ENCODE data around the gene OPHN1.
"Not testable (repeated sequence)": the region's sequence is repeated elsewhere in the genome, so short reads cannot be mapped to it uniquely, and the experiment has no call there.

OPHN1 gene

DNA sequence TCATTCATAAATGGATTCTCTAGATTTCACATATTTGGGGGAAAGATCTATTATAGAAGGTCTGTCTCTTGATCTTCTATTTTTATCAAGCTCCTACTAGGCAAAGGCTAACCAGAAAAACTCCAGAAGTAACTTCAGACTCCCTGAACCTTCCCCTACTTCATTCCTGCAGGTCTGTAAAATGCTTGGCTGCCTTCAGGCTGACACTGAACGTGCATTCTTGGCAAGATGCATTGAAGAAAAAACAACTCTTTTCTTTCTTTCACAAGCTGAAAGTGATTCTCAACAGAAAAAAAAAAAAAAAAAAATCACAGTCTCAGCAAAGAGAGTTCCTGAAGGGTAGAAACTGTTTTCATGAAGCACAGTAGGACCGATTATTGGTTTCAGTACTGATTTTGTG is 12.7 kb downstream of the OPHN1 start:
- DNase-seq: no peak

GRCh38 chrX:68419975-68420374 is 13.3 kb downstream of the OPHN1 start:
- no peak for DNase-seq

DNA sequence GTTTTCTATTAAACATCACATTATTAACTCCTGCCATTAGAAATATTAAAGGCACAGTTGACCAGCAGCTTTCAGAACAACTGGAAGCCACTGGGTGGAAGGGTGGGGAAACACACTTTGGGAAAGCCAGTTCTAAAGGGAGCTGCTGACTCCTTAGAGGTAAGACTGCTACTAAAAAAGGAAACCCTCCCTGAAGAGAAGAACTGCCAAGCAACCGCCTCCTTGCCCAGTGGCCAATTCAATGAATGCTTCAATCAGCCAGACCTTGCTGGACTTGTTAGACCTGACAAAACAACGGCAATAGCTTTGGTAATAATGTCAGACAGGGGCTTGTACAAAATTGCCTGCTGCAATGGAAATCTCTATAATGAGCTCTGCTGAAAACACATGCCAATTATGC is 15.6 kb downstream of the OPHN1 start:
- no peak for DNase-seq

DNA sequence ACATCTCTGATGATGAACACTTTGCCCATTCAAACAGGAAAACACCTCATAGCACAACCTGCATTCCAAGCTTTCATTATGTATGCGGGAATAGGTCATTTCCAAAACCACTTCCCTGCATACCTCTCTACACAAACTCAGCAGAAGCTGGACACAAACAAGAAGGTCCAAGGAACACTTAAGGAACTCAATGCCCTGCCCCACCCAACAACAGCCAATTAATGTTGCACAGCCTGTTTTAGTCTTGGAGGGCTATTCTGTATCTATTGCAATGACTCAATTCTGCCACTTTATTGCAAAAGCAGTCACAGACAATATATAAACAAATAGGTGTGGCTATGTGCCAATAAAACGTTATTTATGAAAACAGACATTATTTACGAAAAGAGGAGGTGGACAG is 16.7 kb downstream of the OPHN1 start:
- DNase-seq: no peak

DNA sequence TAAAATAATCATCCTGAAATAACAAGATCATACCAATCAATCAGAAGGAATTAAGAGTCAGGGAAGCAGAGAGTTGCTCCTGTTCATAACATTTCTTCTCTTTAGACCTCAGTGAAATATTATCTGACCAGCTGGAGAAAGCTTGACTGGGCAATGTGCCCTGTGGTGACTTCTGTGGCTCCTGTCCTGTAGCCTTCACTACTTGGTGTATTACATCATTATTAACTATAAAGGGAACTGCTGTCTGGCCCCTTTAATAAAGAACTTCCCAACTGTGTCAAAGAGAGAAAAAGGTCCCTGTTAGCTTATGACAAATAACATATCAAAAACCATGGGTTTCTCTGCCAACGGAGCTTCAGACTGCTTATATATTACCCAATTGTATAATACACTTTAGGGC is 18.0 kb downstream of the OPHN1 start:
- no peak for DNase-seq

DNA sequence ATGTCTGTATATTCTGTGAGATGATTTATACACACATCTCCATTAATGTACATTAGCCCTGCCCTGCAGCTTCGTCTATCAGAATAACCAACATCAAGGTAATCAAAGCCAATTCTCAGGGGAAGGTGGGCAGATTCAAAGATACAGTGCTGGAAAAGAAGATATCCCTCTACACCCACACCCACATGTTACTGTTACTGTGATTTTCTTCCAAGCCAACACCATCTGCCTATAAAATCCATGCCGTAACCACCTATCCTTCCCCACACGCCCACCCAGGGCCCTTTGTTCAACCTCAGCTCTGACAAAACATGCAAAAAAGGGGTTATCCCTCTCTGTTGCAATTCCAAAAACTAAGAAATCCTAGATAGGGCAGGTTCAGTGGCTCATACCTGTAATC is 20.0 kb downstream of the OPHN1 start:
- no peak for DNase-seq

DNA sequence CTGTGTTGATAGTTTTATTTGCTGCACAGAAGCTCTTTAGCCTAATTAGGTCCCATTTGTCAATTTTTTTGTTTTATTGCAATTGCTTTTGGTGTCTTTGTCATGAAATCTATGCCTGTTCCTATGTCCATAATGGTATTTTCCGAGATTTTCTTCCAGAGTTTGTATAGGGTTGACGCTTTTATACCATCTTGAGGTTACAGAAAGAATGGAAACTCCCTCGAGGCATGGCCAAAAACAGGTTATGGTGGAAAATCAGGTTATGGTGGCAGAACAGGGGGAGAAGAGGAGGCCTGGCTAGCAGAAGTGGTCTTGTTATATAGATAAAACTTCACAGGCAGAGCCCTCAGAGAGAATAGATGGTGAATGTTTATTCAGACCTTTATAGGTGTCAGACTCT is 21.6 kb downstream of the OPHN1 start:
- no peak for DNase-seq

DNA sequence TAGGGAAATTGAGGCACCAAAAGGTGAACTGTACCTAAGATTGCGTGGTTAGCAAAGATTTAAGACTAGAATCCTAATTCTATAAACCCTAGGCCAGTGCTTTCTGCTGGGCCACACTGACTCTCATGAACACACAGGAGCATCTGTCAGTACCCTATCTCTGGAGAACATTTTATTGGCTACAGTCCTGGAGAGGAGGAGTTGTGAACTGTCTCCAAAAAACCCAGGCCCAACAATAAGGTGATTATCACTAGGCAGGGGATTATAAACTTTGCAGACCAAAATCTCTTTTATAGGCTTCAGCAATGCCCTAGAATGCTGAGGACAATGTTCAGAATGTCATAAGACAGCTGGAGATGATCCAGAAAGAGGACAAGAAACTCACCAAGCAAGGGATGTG is 24.1 kb downstream of the OPHN1 start:
- DNase-seq: no peak

DNA sequence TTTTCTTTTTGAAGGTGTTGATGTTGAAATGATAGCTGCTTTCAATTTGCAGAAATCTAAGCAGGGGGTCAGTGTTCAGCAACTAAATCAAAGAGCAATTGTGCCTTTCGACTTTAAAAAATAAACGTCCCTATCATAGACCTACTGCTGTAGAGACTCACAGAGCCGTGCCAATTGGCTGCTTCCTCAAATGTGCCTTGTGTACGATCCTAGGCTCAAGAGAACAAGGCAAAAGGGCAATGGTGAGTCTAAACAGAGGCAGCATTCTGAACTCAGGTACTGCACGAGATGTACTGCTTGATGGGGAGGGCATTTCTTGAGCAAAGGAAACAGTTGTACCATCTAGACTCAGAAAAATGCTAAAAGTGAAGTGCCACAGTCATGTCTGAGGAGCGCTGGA is 29.8 kb downstream of the OPHN1 start:
- DNase-seq: no peak

DNA sequence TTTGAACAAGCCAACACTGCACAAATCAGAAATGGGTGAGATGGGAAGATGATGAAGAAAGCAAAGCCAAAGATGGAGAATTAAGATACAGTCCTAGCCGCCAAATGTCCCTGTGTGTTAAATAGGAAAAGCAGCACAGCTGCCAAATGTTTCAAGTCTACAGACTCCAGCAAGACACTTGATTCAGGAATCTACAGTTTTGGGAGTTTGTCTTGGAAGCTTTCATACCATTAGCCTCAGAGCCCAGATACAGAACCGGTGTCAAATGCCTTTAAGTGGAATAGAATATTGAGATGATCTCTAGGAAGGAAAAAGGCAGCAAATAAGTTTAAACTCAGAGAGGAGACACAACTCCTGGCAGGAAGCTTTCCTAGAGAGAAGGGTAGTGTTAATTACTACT is 30.3 kb downstream of the OPHN1 start:
- DNase-seq: no peak

DNA sequence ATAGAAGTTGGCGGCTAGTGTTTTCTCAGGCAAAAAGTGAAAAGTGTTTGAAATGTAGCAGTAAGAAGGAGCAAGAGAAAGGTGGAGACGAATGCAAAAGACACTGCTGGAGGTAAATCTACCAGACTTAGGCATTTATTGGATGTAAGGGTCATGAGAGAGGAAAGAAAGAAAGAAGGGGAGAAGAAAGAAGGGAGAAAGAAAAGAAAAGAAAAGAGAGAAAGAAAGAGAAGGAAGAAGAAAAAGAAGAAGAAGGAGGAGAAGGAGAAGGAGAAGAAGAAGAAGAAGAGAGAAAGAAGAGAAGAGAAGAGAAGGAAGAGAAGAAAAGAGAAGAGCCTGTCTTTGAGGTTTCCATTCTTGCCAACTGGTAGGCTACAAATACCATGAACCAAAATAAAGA is 31.2 kb downstream of the OPHN1 start:
- no peak for DNase-seq

GRCh38 chrX:68398291-68398690 is 35.0 kb downstream of the OPHN1 start:
- no peak for DNase-seq

GRCh38 chrX:68396953-68397352 is 36.3 kb downstream of the OPHN1 start:
- DNase-seq: no peak

- not testable (repeated sequence) for DNase-seq
Measured at GRCh38 chrX:68389419-68389960, 43.8 kb downstream of the OPHN1 start.

DNA sequence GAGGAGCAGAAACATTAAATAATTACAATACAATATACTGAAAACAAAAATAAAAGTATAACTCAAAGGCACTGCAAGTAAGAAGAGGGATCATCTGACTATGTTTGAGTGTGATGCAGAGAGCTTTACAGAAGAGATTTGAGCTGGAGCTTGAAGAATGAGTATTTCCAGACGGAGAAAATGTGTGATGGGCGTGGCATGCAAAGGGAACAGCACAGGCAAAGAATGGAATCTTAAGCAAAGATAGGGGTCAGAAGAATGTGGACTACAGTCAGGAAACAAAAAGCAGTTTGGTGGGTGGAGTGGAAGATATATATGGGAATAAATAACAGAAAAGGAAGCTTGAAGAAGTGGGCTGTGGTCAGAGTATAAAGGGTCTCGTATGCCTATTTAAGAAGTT is 45.5 kb downstream of the OPHN1 start:
- DNase-seq: no peak

DNA sequence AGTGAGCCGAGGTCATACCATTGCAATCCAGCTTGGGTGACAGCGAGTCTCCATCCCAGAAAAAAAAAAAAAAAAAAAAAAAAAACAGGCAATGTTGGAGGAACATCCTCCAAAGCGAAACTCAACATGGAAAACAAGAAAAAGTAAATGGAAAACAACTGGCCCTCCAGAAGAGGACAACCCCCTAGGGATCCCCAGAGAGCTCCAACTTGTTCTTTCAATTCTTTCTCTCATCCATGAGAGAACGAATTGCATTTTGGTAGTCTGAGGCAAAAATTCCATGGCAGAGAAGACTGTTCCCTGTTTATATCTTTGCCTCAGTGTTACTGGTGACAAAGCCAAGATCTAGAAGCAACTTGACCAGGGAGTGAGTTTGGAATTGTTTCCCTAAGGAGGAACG is 49.8 kb downstream of the OPHN1 start:
- no peak for DNase-seq

- not testable (repeated sequence) for DNase-seq
Measured at GRCh38 chrX:68377579-68377978, 55.7 kb downstream of the OPHN1 start.

DNA sequence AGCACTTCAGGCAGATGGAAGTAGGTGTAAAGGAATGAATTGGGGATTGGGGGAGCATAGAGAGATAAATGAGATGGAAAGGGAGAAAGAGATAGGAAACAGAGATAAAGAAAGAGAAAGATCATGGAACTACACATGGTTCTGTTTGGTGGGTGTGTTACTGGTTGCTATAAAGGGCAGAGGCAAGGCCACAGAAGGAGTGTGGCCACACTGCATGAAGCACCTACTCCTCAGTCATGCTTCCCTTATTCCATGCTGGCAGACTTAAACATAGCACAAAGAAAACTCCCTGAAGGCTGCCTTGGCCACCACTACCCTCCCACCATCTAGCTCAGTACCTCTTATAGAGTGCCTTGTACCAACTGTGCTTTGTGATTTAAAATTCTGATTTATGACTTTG is 56.9 kb downstream of the OPHN1 start:
- no peak for DNase-seq

- DNase-seq: no peak
Measured at GRCh38 chrX:68375803-68376202, 57.5 kb downstream of the OPHN1 start.

DNA sequence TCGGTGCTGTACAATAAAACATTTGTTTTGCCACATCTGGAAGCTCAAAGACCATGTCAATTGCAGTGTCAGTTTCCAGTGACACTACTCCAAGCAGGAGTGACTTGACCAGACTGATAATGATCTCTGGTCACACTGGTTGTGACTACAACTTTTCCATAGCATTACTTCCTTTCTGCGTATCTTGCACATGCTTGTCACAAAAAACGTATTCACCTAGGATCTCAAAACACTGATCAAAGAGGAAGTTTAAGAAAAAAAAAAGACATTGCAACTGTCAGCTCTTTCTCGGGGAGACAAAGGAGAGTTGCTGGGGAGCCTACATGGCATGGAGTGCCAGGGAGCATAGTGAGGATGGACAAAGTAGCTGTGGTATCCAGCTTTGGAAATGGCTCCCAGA is 60.6 kb downstream of the OPHN1 start:
- no peak for DNase-seq

- DNase-seq: no peak
Measured at GRCh38 chrX:68369559-68369958, 63.7 kb downstream of the OPHN1 start.

- no peak for DNase-seq
Measured at GRCh38 chrX:68365341-68365740, 68.0 kb downstream of the OPHN1 start.

GRCh38 chrX:68363984-68364383 is 69.3 kb downstream of the OPHN1 start:
- no peak for DNase-seq

DNA sequence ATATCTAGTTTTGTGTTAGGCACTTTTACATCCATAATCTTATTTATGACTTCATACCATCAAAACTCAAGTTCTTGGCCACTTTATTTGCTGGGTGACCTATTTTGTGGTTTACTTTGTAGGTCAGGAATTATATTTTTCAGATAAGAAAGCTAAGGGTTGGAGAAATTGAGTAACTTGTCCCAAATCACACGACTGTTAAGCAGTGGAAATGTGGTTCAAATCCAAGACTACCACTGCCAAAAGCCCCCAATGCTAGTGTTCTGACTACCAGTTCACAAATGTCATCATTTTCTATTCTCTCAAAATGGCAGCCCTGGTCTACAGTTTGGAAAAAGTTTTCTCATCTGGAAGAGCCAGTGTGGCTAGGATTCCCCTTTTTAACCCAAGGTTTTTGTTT is 74.6 kb downstream of the OPHN1 start:
- DNase-seq: no peak

DNA sequence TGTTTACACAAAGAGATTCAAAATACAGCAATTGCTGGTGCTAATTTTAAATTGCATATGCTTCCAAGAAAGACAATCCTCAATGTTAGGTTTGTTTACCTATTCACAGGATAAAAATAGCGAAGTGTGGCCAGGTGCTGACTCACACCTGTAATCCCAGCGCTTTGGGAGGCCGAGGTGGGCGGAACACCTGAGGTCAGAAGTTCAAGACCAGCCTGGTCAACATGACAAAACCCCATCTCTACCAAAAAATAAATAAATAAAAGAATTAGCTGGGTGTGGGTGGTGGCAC is 77.7 kb downstream of the OPHN1 start:
- DNase-seq: no peak

Data from CD4-positive, alpha-beta T cell treated with Interleukin-12 subunit alpha and Interleukin-12 subunit beta, for 1 hour (primary cell).